CD1c-positive myeloid dendritic cell (primary cell): ENCODE results near the gene SLC25A41.

ENCODE experiments used
- DNase-seq: peaks from one replicate; pipeline ENCODE4 v3.0.0-alpha.2; 2016; ENCODE audit errors: extremely low spot score

SLC25A41 gene

GRCh38 chr19:6460099-6460884 lies 26.7 kb upstream of the SLC25A41 start:
- DNase-seq = peak; percentile 95

- peak; percentile 30 for DNase-seq
Observed at GRCh38 chr19:6459262-6460098, 25.9 kb upstream of the SLC25A41 start, which contains the start of gene SLC25A23. TSS of gene SLC25A23 (minus strand) at chr19:6459792. CDS start at chr19:6459628, 164 bp downstream.

- no peak for DNase-seq
Observed at GRCh38 chr19:6458695-6459261, 25.2 kb upstream of the SLC25A41 start.

GRCh38 chr19:6457958-6458694 lies 24.6 kb upstream of the SLC25A41 start:
- no peak for DNase-seq

- no peak for DNase-seq
Observed at GRCh38 chr19:6455924-6456323, 22.4 kb upstream of the SLC25A41 start.

- no peak for DNase-seq
Observed at GRCh38 chr19:6453951-6454565, 20.5 kb upstream of the SLC25A41 start.

GRCh38 chr19:6452899-6453298 lies 19.3 kb upstream of the SLC25A41 start:
- DNase-seq = no peak

- no peak for DNase-seq
Observed at GRCh38 chr19:6452223-6452614, 18.7 kb upstream of the SLC25A41 start.

GRCh38 chr19:6451583-6452222 lies 18.1 kb upstream of the SLC25A41 start:
- DNase-seq = no peak

GRCh38 chr19:6450166-6450565 lies 16.6 kb upstream of the SLC25A41 start:
- no peak for DNase-seq

GRCh38 chr19:6448045-6448444 lies 14.5 kb upstream of the SLC25A41 start:
- no peak for DNase-seq

GRCh38 chr19:6446452-6446851 lies 12.9 kb upstream of the SLC25A41 start:
- no peak for DNase-seq

- DNase-seq = no peak
Observed at GRCh38 chr19:6443986-6444385, 10.4 kb upstream of the SLC25A41 start.

- no peak for DNase-seq
Observed at GRCh38 chr19:6442087-6442688, 8.6 kb upstream of the SLC25A41 start.

- no peak for DNase-seq
Observed at GRCh38 chr19:6440905-6441304, 7.3 kb upstream of the SLC25A41 start.

GRCh38 chr19:6439743-6440142 lies 6.2 kb upstream of the SLC25A41 start:
- no peak for DNase-seq

- DNase-seq = no peak
Observed at GRCh38 chr19:6433165-6433564, 398 bp downstream of the SLC25A41 start.

GRCh38 chr19:6431891-6432290 lies 1.7 kb downstream of the SLC25A41 start:
- DNase-seq = no peak

- DNase-seq = no peak
Observed at GRCh38 chr19:6429419-6430221, 3.9 kb downstream of the SLC25A41 start.
